Heart right ventricle (tissue), 16 donors: ENCODE measurements around the gene EMILIN2. TPM values are rescaled to one million over a fixed set of nuclear protein-coding genes. Genes with fewer than 3 reads are reported as not detected.
A peak's percentile ranks its signal among the peaks of the same experiment; 100 is the strongest.

Experiments
- ATAC-seq, 8 donors: fragments of 200-7000 bp; cut with Tn5 transposase; one replicate each; pipeline ENCODE4 v1.9.1; 2020; ENCODE audit warnings: mild to moderate bottlenecking in 8 of 8, moderate library complexity in 8 of 8, moderate number of reproducible peaks in 1 of 8
- DNase-seq, 2 donors: peaks; one replicate each; pipeline ENCODE4 v3.0.0-alpha.2; 2020
- H3K27ac ChIP-seq, 10 donors: fragments of 200-600 bp; sonication (generic) in 2 of 10; one replicate each; pipeline versions ENCODE4 v1.5.0 to v1.8.0; 2020 to 2022; ENCODE audit warnings: mild to moderate bottlenecking in 3 of 10
- H3K27me3 ChIP-seq, 7 donors: fragments of 200-600 bp; one replicate each; pipeline ENCODE4 v1.8.0; 2021 to 2022; ENCODE audit warnings: mild to moderate bottlenecking in 2 of 7
- H3K36me3 ChIP-seq, 9 donors: fragments of 200-600 bp; sonication (generic) in 1 of 9; one replicate each; pipeline versions ENCODE4 v1.5.0 to v1.8.0; 2020 to 2022; ENCODE audit warnings: mild to moderate bottlenecking in 2 of 9
- H3K4me1 ChIP-seq, 9 donors: fragments of 200-600 bp; sonication (generic) in 1 of 9; one replicate each; pipeline versions ENCODE4 v1.5.0 to v1.8.0; 2020 to 2022; ENCODE audit warnings: mild to moderate bottlenecking in 4 of 9
- H3K4me3 ChIP-seq, 10 donors: fragments of 200-600 bp; sonication (generic) in 2 of 10; one replicate each; pipeline versions ENCODE4 v1.5.0 to v1.8.0; 2020 to 2022; ENCODE audit warnings: mild to moderate bottlenecking in 7 of 10, moderate library complexity in 2 of 10
- H3K9me3 ChIP-seq, 11 donors: fragments of 200-600 bp in 10 of 11; sonication (generic) in 2 of 11; one replicate each; pipeline versions ENCODE4 v1.5.0 to v1.8.0; 2013 to 2022; ENCODE audit warnings: mild to moderate bottlenecking in 2 of 11, control low read depth in 1 of 11, moderate library complexity in 1 of 11
- CTCF ChIP-seq, 9 donors: fragments of 200-600 bp; sonication (generic) in 2 of 9; IDR thresholded peaks; one replicate each; pipeline versions ENCODE4 v1.5.0 to v1.8.0; 2021 to 2022; ENCODE audit warnings: antibody characterized with exemption in 9 of 9, mild to moderate bottlenecking in 5 of 9, moderate library complexity in 1 of 9
- WGBS, 2 donors: extraction: QIAGEN DNeasy Blood & Tissue Kit; methylation state at CpG; one replicate each; pipeline ENCODE4 v1.1.7; 2013; ENCODE audit warnings: inconsistent platforms in 1 of 2; 5-methylcytosine and 5-hydroxymethylcytosine counted together
- intact Hi-C, 10 donors: fragments of 100-400 bp; cut with DNase I; formaldehyde crosslinking; loops; one replicate each; pipeline versions ENCODE4 v1.11.1 to v1.14.2; 2022
- polyA plus RNA-seq, 2 donors: library from polyadenylated mRNA; stranded (reverse); fragments of 200-250 nt; gene quantifications; one replicate each; pipeline ENCODE4 v1.2.3, GENCODE V29; 2013
- total RNA-seq, 10 donors: library from RNA; stranded (reverse); fragmentation: NEBNext Ultra II Directional in 3 of 10; extraction: Animal tissue kit (Norgen Biotek cat#: 25700) in 3 of 10; gene quantifications; one replicate each; pipeline versions ENCODE4 v1.2.1 to v1.2.4, GENCODE V29; 2021 to 2023
- donor health status: Arrhythmogenic right ventricular cardiomyopathy.
- donor health status: ischemic (EF 13 %, LVEDD 7.1; RV severe dilation, severe dysfunction).
- donor health status: healthy with polysubstance abuse.
- donor health status: DM: no; HTN: yes; CAD: no.
- donor health status: DM: no; HTN: no; CAD: no.
- donor health status: ischemic (EF 25% LVEDD 6.9; RV normal size, moderate dysfunction).
- donor health status: ischemic (EF 25% LVEDD 5.7; RV mildly dilated, moderate dysfunction).
- donor health status: healthy.
- donor health status: DM: yes; HTN: yes; CAD: no.
- donor health status: Ischemic cardiomyopathy.
- donor health status: ischemic (EF 35%, LVEDD 5.7; RV mildly dilated, moderate dysfunction).
- donor health status: nonischemic (EF 11% LVEDD 7.7; RV severe dilation, severe dysfunction).
- donor health status: DM: yes; HTN: yes; CAD: no.
- donor health status: PGD.
- donor health status: ischemic (EF 29% LVEDD 5.4; RV normal size, mild dysfunction).
- donor health status: nonischemic (EF 23%, LVEDD 6.1; RV moderate dilation, normal function).

Gene EMILIN2
- total and polyA plus RNA-seq, 12 donors = 9.5 to 50.5 (median 19.6) TPM

- 95 to 97% methylated on average over 2 of the region's 2 CpGs for WGBS, 2 donors
- peaks cover 0 to 11% (median 8%) of the 10 kb centered on the region in 9 donors for H3K4me1 ChIP-seq
- no peak for TF ChIP-seq CTCF (IDR thresholded peaks at IDR 0.05)
These were observed 22.8 kb upstream of the EMILIN2 start for GRCh38 chr18:2823966-2824365.

GRCh38 chr18:2824865-2825264 is 21.9 kb upstream of the EMILIN2 start:
- Histone ChIP-seq H3K4me1 (peaks cover 0 to 11% (median 8%) of the 10 kb centered on the region in 9 donors), H3K27me3 (no peaks in the 10 kb centered on the region), H3K4me3 (no peak overlapping the region), H3K27ac (no peak overlapping the region), H3K9me3 (peaks cover 0 to 7% (median 0%) of the 10 kb centered on the region in 11 donors), H3K36me3 (no peaks in the 10 kb centered on the region)
- WGBS, 2 donors = 89 to 96% methylated on average over 5 of the region's 5 CpGs
- DNase-seq (no peak), ATAC-seq (no peak)
- no peak for TF ChIP-seq CTCF (IDR thresholded peaks at IDR 0.05)
- intact Hi-C loops = loop anchor here in 1 of 10 donors (1.0 kb wide), 1 partner anchor 12 kb away; no protein-coding TSS in a partner anchor

More at GRCh38 chr18:2823966-2824365, 22.8 kb upstream of the EMILIN2 start:
- no peaks in the 10 kb centered on the region for H3K36me3 ChIP-seq
- ATAC-seq (no peak), DNase-seq (no peak)
- no peak overlapping the region for H3K27ac ChIP-seq
- no peak overlapping the region for H3K4me3 ChIP-seq
- H3K9me3 ChIP-seq = peaks cover 0 to 7% (median 0%) of the 10 kb centered on the region in 11 donors
- intact Hi-C loops = loop anchor here in 1 of 10 donors (1.0 kb wide), 1 partner anchor 13 kb away; no protein-coding TSS in a partner anchor
- no peaks in the 10 kb centered on the region for H3K27me3 ChIP-seq

- no peaks in the 10 kb centered on the region for H3K36me3 ChIP-seq
- intact Hi-C loops = no loop called here
- peaks cover 0 to 7% (median 0%) of the 10 kb centered on the region in 11 donors for H3K9me3 ChIP-seq
- H3K4me3 ChIP-seq = no peak overlapping the region
- H3K27ac ChIP-seq = no peak overlapping the region
- 90 to 94% methylated on average over 3 of the region's 3 CpGs for WGBS, 2 donors
- no peak for TF ChIP-seq CTCF (IDR thresholded peaks at IDR 0.05)
- no peak for DNase-seq
- peaks cover 0 to 11% (median 8%) of the 10 kb centered on the region in 9 donors for H3K4me1 ChIP-seq
- no peak for ATAC-seq
- H3K27me3 ChIP-seq = no peaks in the 10 kb centered on the region
These were observed 21.1 kb upstream of the EMILIN2 start for GRCh38 chr18:2825613-2826175.

- Histone ChIP-seq H3K4me3 (no peak overlapping the region), H3K27me3 (no peaks in the 10 kb centered on the region), H3K27ac (peak overlapping the region in 1 of 10 donors; percentile 18), H3K36me3 (no peaks in the 10 kb centered on the region), H3K9me3 (peaks cover 0 to 7% (median 0%) of the 10 kb centered on the region in 11 donors), H3K4me1 (peaks cover 0 to 11% (median 8%) of the 10 kb centered on the region in 9 donors)
- WGBS, 2 donors = 19 to 28% methylated on average over 10 of the region's 10 CpGs
- no peak for TF ChIP-seq CTCF (IDR thresholded peaks at IDR 0.05)
- intact Hi-C loops = no loop called here
- ATAC-seq (peak in 7 of 8 donors; percentile 46 to 95 (median 67)), DNase-seq (peak; percentile 7 to 14)
These were observed 20.2 kb upstream of the EMILIN2 start for GRCh38 chr18:2826581-2826980.
